Mammary epithelial cell (primary cell): ENCODE data around the gene BCL3.

Source experiments
- CTCF ChIP-seq, 2 donors: IDR thresholded peaks in 1 of 2; conservative IDR thresholded peaks in 1 of 2; 2 replicates each; pipeline ENCODE4 v1.5.1; 2011 to 2012; ENCODE audit warnings: inconsistent platforms in 2 of 2, low read length in 2 of 2, mild to moderate bottlenecking in 2 of 2, control low read depth in 1 of 2, low read depth in 1 of 2; ENCODE audit not compliant: insufficient read depth in 1 of 2; ENCODE audit errors: extremely low read depth in 1 of 2
- EZH2 ChIP-seq: IDR thresholded peaks from 2 replicates; pipeline ENCODE4 v1.6.1; 2012; ENCODE audit warnings: low read length, inconsistent platforms, borderline replicate concordance

GRCh38 chr19:44726465-44726864 lies 22.0 kb upstream of the BCL3 start:
- TF ChIP-seq CTCF (conservative IDR thresholded peaks at IDR 0.05 in 1 of 2, IDR thresholded peaks at IDR 0.05 in 1 of 2; ENCODE audit: extremely low read depth in 1 of 2, insufficient read depth in 1 of 2, low read depth in 1 of 2, low read length in 2 of 2) (no peak), EZH2 (no peak)
